NCI-H2107 treated with DMSO at 0.1 percent for 48 hours (cell line): ENCODE measurements around the gene SLC25A10.
A peak's percentile ranks its signal among the peaks of the same experiment; 100 is the strongest.

Source experiments
- DNase-seq: peaks from one replicate; lab custom pipeline; 2025; ENCODE audit not compliant: unreplicated experiment; lab: John Stamatoyannopoulos, UW

SLC25A10 gene

DNA sequence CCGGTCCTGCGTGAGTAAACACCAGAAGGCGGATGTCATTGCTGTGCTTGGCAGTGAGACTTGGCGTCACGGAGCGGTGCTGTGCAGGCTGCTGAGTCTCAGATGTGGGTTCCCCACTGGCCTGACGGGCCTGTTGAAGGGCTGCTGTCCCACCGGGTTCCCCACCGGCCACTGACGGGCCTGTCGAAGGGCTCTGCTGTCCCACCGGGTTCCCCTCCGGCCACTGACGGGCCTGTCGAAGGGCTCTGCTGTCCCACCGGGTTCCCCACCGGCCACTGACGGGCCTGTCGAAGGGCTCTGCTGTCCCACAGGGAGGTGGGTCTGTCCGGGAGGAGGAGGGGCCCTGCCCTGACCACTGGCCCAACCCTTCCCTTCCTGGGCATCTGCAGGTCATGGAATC is 25.5 kb upstream of the SLC25A10 start:
- DNase-seq = no peak

DNA sequence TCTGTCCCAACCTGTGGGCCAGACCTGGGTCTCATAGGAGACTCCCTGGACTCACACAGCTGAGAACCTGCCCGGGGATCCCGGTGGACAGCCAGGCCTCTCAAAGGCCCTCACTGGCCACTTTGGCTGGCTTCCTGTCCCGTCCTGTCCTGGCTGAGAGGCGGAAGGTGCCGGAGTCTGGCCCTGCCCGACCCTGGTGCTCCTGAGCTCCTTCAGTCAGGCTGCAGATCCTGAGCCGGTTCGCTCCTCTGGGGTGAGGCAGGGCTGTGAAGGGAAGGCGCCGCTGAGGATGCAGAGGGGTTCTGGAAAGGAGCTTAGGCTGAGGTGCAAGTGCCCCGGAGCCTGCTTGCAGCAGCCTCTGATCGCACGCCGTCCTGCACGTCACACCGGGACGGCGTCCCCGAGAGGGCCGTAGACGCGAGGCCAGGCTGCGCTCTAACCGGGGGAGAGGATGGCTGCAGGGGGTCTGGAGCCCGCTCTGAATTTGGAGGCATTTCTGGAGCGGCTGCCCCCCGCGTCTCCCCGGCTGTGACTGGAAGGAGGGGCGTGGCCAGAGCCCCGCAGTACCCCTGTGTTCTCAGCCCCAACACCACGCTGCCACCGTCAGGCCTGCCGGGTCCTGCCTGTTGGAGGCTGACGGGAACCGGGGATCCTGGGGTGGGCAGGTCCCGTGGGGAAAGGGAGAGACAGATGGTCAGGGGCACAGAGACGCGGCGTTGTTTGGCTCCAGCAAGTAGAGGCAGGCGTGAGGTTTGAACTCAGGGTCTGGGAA is 24.1 kb upstream of the SLC25A10 start:
- no peak for DNase-seq

GRCh38 chr17:81688616-81689015 is 23.5 kb upstream of the SLC25A10 start:
- DNase-seq = no peak

DNA sequence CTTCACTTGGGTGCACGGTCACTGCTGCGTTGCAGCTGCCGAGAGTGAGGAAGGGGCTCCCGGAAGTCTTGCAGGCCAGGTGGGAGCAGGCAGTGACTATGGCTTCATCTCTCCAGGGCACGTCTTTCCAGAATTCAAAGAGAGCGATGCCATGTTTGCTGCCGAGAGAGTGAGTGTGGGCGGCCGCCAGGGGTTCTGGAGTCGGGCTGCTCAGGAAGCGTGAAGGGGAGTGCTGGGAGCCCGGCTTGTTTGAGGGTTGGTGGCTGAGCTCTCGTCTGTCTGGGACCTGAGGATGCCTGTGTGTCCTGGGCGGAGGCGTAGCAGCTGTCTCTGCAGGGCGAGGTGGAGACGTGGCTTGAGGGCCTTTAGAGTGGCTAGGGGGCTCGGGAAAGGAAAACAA is 22.0 kb upstream of the SLC25A10 start:
- no peak for DNase-seq

GRCh38 chr17:81690549-81690948 is 21.5 kb upstream of the SLC25A10 start:
- DNase-seq = no peak

DNA sequence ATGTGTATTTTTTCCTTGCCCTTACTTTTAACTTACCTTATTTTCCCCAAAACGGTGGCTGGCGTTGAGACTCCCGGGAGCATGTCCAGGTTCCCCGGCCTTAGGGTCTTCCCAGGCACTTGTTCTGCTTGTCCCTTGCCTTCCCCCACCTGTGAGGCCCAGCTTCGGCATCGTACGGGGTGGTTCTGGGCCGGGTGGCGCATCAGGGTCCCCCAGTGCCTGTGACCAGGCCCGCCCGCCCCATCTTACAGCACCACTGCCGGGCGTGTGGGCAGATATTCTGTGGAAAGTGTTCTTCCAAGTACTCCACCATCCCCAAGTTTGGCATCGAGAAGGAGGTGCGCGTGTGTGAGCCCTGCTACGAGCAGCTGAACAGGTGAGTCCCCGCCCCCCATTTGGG is 20.9 kb upstream of the SLC25A10 start:
- no peak for DNase-seq

GRCh38 chr17:81691608-81692007 is 20.5 kb upstream of the SLC25A10 start:
- no peak for DNase-seq

DNA sequence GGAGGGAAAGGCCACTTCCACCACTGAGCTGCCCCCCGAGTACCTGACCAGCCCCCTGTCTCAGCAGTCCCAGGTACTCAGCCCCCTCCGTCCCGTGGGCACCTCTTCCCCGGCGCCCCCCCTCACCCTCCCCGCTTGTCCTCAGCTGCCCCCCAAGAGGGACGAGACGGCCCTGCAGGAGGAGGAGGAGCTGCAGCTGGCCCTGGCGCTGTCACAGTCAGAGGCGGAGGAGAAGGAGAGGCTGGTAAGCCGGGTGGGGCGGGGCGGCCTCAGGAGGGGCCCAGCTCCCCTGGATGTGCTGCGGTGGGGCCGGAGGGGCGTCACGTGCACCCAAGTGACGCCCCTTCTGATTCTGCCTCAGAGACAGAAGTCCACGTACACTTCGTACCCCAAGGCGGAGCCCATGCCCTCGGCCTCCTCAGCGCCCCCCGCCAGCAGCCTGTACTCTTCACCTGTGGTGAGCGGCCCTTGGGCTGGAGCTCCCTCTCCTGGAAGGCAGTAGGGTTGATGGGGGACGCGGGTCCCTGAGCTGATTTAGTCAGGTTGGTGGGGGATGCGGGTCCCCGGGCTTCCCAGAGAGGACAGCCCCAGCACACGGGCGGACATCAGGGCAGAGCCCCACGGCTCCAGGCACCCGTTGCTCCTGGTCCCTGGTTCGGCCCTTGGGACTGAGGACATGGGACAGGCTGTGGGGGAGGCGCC is 18.4 kb upstream of the SLC25A10 start:
- DNase-seq = no peak

- DNase-seq = no peak
These were observed 17.3 kb upstream of the SLC25A10 start for GRCh38 chr17:81694810-81695209.

GRCh38 chr17:81695211-81695610 is 16.9 kb upstream of the SLC25A10 start:
- DNase-seq = no peak

GRCh38 chr17:81695801-81696200 is 16.3 kb upstream of the SLC25A10 start:
- DNase-seq = no peak

DNA sequence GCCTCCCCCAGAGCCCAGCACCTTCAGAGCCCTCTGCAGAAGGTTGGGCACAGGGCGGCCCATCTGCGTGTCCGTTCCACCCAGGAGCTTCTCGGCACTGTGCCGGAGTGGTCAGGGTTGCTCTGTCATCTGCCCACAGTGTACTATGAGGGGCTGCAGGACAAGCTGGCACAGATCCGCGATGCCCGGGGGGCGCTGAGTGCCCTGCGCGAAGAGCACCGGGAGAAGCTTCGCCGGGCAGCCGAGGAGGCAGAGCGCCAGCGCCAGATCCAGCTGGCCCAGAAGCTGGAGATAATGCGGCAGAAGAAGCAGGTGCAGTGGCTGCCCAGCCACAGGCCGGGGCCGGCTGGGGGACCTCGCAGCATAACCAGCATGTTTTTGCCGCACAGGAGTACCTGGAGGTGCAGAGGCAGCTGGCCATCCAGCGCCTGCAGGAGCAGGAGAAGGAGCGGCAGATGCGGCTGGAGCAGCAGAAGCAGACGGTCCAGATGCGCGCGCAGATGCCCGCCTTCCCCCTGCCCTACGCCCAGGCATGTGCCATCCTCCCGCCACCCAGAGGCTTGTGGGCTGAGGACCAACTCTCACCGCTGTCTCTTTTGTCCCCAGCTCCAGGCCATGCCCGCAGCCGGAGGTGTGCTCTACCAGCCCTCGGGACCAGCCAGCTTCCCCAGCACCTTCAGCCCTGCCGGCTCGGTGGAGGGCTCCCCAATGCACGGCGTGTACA is 15.7 kb upstream of the SLC25A10 start:
- no peak for DNase-seq

DNA sequence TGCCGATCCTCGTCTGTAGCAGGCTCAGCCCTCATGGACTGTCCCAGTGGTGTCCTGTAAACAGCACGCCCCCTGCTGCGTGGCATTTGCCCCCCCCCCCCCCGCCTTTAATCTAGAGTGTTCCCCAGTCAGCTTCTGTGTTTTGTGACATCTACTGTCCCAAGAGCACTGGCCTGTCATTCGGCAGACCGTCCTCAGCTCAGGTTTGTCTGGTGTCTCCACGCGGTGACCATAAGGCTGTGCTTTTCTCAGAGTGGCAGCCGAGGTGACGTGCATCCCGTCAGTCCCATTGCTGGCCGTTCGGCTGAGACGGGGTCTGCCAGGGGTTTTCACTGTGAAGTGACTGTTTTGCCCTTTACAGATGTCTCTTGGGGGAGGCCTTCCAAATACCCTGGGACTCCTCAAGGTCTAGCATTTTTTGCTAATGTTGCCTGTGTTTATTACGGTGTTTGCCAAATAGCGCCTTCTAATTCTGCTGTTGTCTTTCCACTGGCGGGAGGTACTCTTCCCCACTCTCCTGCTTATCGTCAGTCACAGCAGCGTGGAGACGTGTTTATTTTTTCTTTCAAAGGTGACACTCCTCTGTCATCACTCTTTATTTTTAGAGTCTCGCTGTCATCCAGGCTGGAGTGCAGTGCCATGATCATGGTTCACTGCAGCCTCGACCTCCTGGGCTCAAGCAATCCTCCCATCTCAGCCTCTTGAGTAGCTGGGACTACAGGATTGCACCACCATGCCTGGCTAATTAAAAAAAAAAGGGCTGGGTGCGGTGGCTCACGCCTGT is 14.6 kb upstream of the SLC25A10 start:
- DNase-seq = no peak

GRCh38 chr17:81700353-81701287 is 11.5 kb upstream of the SLC25A10 start:
- no peak for DNase-seq

DNA sequence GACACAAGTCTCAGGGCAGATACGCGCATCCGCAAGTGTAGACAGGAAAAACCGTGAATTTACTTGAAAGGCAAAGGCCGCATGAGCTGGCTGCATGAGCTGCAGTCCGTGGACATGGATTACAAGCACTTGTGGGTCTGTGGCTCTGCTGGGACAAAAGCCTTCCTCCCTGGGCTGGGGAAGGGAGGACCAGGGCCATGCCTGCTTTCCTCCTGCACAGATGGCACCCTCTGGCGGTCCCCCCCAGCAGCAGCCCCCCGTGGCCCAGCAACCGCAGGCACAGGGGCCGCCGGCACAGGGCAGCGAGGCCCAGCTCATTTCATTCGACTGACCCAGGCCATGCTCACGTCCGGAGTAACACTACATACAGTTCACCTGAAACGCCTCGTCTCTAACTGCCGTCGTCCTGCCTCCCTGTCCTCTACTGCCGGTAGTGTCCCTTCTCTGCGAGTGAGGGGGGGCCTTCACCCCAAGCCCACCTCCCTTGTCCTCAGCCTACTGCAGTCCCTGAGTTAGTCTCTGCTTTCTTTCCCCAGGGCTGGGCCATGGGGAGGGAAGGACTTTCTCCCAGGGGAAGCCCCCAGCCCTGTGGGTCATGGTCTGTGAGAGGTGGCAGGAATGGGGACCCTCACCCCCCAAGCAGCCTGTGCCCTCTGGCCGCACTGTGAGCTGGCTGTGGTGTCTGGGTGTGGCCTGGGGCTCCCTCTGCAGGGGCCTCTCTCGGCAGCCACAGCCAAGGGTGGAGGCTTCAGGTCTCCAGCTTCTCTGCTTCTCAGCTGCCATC is 10.6 kb upstream of the SLC25A10 start:
- DNase-seq = no peak

DNA sequence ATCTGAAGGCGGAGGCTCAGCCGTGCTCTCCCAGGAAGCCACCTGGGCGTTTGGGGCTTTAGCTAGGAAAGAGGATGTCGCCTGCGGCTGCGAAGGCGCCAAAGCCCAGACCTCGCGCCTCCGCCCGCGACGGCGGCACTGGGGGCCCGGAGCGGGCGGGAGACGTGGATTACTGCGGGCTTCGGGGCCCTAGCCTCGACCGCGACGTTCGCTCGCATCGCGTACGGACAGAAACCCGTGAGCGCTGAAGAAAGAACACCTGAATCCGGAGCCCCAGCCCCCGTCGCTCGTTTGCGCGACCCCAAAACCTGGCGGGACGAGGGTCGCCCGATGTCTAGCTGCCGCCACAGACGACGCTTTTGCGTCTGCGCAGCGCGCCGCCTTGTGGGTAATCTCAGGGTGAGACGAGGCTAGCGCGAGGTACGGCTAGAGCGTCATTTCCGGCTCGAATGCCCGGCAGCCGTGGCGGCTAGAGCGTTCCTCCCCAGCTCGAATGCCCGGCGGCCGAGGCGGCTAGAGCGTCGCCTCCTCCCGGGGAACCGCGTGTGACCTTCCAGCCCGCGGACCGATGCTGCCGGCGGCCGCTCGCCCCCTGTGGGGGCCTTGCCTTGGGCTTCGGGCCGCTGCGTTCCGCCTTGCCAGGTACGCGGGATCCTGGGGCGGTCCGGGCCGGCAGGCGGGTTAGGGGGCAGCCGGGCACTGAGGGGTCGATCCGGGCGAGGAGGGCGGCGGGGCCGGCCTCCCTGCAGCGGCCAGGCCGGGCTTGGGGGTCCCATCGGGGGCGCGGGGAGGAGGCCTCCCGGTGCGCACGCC is 8.9 kb upstream of the SLC25A10 start, which contains the start of gene MRPL12:
Gene MRPL12, plus strand, starts transcription at position 434 of the 813 bp plus-strand sequence. Its CDS starts 135 bp downstream, at position 569.
- peak; percentile 81 for DNase-seq

GRCh38 chr17:81703747-81704654 is 8.1 kb upstream of the SLC25A10 start:
- DNase-seq = no peak
